ENCODE data around the gene SSH2.

DNA sequence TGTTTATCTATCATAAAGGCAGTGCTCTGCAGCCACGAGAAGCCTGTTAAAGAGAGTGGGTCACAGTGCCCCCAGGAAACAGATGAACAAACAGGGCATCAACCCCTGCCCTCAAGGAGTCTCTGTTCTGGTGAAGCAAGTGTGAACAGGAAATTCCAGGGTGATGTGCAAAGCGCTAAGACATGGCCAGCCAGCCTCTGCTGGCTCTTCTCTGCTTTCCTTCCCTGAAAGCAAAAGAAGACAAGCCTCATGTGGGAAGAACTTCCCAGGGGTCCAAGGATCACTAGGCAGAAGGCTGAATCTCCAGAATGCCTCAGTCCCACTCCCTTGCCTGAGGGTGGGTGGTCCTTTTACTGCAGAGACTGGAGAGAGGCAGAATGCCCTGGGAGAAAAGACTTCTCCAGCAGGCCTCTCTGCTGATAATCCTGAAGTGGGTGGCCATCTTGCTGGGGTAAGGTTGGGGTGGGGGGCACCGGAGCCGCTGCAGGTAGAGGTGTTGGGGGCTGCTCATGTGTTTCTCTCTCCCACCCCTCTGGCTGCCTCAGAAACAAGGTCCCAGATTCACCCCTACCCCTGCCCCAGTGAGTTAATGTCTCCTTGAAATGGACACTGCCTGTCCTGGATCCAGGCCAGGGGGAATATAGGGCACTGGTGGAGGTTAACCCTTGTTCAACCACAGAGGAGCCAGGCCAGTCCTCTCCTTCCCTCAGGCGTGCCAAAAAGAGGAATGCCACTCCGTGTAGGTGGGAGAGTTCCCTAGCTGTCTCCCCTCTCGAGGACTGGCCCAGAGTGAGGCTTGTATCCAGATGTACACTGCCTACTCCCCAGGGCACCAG lies 334.7 kb downstream of the SSH2 start:
- TF ChIP-seq CTCF (IDR thresholded peaks at IDR 0.05) (no peak), POLR2A (IDR thresholded peaks at IDR 0.05) (no peak)

Data from thyroid gland (tissue), 4 donors.